ENCODE results near the gene RARRES1. TPM values are rescaled to one million over a fixed set of nuclear protein-coding genes. Genes with fewer than 3 reads are reported as not detected.
A peak's percentile ranks its signal among the peaks of the same experiment; 100 is the strongest.

RARRES1 gene
- total and polyA plus RNA-seq, 2 experiments from 2014 or later, result 36.9 to 73.1 TPM

DNA sequence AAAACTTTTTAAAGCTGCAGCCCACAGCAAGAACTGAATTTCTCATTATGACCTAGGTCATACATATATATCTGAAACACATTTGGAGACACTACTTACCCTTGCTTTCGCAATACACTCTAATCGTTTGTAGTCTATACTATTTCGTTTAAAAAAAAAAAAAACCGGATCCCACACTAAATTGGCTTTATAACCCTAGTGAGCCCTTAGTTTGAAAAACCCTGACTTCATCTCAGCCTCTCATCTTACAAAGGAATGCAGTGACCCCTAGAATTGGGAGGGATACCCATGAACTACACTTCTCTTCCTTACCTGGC, 4.2 kb downstream of the RARRES1 start:
- TF ChIP-seq EZH2 (IDR thresholded peaks at IDR 0.05; ENCODE audit: borderline replicate concordance), result no peak
- TF ChIP-seq EZH2phosphoT487 (IDR thresholded peaks at IDR 0.05; ENCODE audit: low read depth, severe bottlenecking, unreplicated experiment), result no peak
- Histone ChIP-seq H3K79me2 (peaks cover 9% of the 10 kb centered on the region), H3K4me1 (ENCODE audit: insufficient read depth) (peaks cover 38% of the 10 kb centered on the region), H3K36me3 (replicated peaks; ENCODE audit: insufficient read depth, low read depth) (no peaks in the 10 kb centered on the region), H2AFZ (no peak overlapping the region), H3K9me3 (ENCODE audit: low read depth) (no peaks in the 10 kb centered on the region), H3K9me2 (replicated peaks; ENCODE audit: insufficient read depth) (no peaks in the 10 kb centered on the region), H3K4me2 (peak overlapping the region; percentile 57), H4K20me1 (ENCODE audit: insufficient read depth, poor library complexity, severe bottlenecking) (no peaks in the 10 kb centered on the region), H3K27me3 (no peaks in the 10 kb centered on the region), H3K4me3 (no peak overlapping the region), H3K27ac (no peak overlapping the region)
- 81% methylated on average over 4 of the region's 4 CpGs for WGBS (ENCODE audit: low lambda C conversion rate, missing lambda C conversion rate)
- DNase-seq (ENCODE audit: low spot score), result no peak

DNA sequence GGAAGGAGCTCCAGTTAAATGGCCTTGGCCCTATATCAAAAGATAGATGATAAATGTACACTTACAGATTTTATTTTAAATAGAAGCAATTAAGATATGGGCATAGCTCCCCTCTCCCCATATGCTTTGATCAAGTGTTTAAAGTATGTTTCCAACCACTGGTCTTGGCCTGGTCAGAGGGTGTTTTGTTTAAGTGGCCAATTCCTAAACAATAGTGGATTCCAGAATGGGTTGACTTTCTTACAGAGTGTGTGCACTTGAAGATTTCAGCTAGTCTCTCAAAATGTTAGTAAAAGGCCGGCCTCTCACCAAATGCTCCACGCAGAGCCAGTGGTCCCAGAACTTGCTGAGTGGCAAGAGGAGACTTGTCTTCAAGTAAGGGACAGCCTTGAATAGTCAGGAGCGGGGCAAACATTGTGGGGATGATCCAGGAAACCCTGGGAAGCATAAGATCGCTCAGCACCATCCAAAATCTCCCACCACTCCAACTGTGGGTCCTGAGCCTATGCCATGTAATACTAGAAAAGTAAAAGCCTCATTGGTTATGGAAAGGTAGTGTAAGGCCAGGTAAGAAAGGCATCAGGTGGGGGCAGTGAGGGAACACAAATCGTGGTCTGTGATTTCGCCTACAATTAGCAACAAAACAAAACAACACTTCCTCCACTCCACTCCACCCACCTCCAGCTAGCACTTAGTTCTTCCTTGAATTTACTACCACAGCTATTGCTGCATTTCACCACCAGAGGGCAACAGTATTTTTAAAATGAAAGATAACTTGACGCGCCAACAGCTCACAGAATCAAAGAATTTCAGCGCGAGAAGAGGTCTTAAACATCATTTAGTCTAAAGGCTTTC, 4.8 kb downstream of the RARRES1 start:
- Histone ChIP-seq H3K27me3 (no peaks in the 10 kb centered on the region), H3K79me2 (peaks cover 9% of the 10 kb centered on the region), H3K9me2 (replicated peaks; ENCODE audit: insufficient read depth) (no peaks in the 10 kb centered on the region), H4K20me1 (ENCODE audit: insufficient read depth, poor library complexity, severe bottlenecking) (no peaks in the 10 kb centered on the region), H3K4me2 (peak overlapping the region; percentile 57), H3K4me1 (ENCODE audit: insufficient read depth) (peaks cover 38% of the 10 kb centered on the region), H3K27ac (peak overlapping the region; percentile 95), H3K36me3 (replicated peaks; ENCODE audit: insufficient read depth, low read depth) (no peaks in the 10 kb centered on the region), H2AFZ (no peak overlapping the region), H3K9me3 (ENCODE audit: low read depth) (no peaks in the 10 kb centered on the region), H3K4me3 (no peak overlapping the region)
- TF ChIP-seq EZH2phosphoT487 (IDR thresholded peaks at IDR 0.05; ENCODE audit: low read depth, severe bottlenecking, unreplicated experiment), result no peak
- TF ChIP-seq, protein P1, sequence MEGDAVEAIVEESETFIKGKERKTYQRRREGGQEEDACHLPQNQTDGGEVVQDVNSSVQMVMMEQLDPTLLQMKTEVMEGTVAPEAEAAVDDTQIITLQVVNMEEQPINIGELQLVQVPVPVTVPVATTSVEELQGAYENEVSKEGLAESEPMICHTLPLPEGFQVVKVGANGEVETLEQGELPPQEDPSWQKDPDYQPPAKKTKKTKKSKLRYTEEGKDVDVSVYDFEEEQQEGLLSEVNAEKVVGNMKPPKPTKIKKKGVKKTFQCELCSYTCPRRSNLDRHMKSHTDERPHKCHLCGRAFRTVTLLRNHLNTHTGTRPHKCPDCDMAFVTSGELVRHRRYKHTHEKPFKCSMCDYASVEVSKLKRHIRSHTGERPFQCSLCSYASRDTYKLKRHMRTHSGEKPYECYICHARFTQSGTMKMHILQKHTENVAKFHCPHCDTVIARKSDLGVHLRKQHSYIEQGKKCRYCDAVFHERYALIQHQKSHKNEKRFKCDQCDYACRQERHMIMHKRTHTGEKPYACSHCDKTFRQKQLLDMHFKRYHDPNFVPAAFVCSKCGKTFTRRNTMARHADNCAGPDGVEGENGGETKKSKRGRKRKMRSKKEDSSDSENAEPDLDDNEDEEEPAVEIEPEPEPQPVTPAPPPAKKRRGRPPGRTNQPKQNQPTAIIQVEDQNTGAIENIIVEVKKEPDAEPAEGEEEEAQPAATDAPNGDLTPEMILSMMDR (IDR thresholded peaks at IDR 0.05; ENCODE audit: poor library complexity), result peak; percentile 94
- DNase-seq (ENCODE audit: low spot score), result peak; percentile 86
- 36% methylated on average over 10 of the region's 10 CpGs for WGBS (ENCODE audit: low lambda C conversion rate, missing lambda C conversion rate)

DNA sequence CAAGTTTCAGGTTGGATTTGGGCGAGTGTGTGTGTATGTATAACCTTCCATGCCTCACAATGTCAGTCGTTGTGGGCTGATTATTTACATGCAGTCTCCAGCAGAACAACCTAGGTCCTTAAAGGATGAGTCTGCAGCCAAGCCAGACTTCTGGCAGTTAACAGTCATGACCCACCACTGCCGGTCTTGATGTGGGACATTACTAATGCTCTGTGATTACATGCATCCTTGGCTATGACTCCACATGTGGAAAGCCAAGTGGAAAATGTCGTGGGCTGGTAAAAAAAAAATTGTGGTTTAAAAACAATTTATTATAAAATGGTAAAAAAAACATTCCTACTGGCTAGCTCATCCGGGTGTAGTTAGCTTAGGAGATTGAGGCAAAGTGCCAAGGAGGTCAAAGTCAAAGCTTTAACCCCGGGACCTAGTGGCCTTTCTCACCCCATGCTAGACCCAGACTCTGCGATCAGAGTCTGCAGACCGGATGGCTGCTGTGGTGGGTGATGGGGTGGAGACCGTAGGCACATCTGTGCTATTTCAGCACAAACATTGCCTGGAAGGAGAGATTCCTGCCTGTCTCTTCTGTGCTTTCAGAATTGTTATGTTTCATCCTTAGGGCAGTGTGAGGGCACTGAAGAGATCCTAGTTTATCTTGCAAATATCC, 6.8 kb downstream of the RARRES1 start:
- TF ChIP-seq, protein P1 (IDR thresholded peaks at IDR 0.05; ENCODE audit: poor library complexity), result no peak
- TF ChIP-seq EZH2 (IDR thresholded peaks at IDR 0.05; ENCODE audit: borderline replicate concordance) (no peak), EZH2phosphoT487 (IDR thresholded peaks at IDR 0.05; ENCODE audit: low read depth, severe bottlenecking, unreplicated experiment) (no peak)
- H3K4me3 ChIP-seq, result no peak overlapping the region
- no peaks in the 10 kb centered on the region for H4K20me1 ChIP-seq (ENCODE audit: insufficient read depth, poor library complexity, severe bottlenecking)
- H3K36me3 ChIP-seq (replicated peaks; ENCODE audit: insufficient read depth, low read depth), result no peaks in the 10 kb centered on the region
- peak overlapping the region; percentile 32 for H3K4me2 ChIP-seq
- no peak overlapping the region for H2AFZ ChIP-seq
- no peaks in the 10 kb centered on the region for H3K9me3 ChIP-seq (ENCODE audit: low read depth)
- H3K27me3 ChIP-seq, result no peaks in the 10 kb centered on the region
- H3K4me1 ChIP-seq (ENCODE audit: insufficient read depth), result peaks cover 31% of the 10 kb centered on the region
- no peaks in the 10 kb centered on the region for H3K9me2 ChIP-seq (replicated peaks; ENCODE audit: insufficient read depth)
- H3K79me2 ChIP-seq, result peaks cover 4% of the 10 kb centered on the region
- H3K27ac ChIP-seq, result peak overlapping the region; percentile 95
- peak; percentile 60 for DNase-seq (ENCODE audit: low spot score)
- WGBS (ENCODE audit: low lambda C conversion rate, missing lambda C conversion rate), result 45% methylated on average over 9 of the region's 9 CpGs

DNA sequence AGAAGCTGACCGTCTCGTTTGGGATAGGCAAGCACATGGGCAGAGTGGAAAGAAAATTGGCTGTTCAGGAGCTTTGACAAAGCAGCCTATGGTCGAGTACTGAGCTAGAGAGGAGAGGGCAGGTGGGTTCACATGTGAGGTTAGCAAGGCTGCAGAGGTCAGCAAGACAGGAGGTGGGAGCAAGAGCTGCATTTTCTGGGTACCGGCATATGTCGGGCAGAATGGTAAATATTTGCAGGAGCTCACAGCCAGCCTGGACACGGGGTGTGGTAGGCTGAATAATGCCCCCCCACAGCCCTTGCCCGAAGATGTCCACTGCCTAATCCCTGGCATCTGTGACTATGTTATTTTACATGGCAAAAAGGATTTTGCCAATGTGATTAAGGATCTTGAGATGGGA, 8.3 kb downstream of the RARRES1 start:
- H3K9me2 ChIP-seq (replicated peaks; ENCODE audit: insufficient read depth), result no peaks in the 10 kb centered on the region
- no peaks in the 10 kb centered on the region for H3K9me3 ChIP-seq (ENCODE audit: low read depth)
- H3K27ac ChIP-seq, result peak overlapping the region; percentile 95
- TF ChIP-seq, protein P1 (IDR thresholded peaks at IDR 0.05; ENCODE audit: poor library complexity), result no peak
- TF ChIP-seq EZH2 (IDR thresholded peaks at IDR 0.05; ENCODE audit: borderline replicate concordance) (no peak), EZH2phosphoT487 (IDR thresholded peaks at IDR 0.05; ENCODE audit: low read depth, severe bottlenecking, unreplicated experiment) (no peak)
- H3K79me2 ChIP-seq, result peaks cover 2% of the 10 kb centered on the region
- no peak for DNase-seq (ENCODE audit: low spot score)
- no peaks in the 10 kb centered on the region for H4K20me1 ChIP-seq (ENCODE audit: insufficient read depth, poor library complexity, severe bottlenecking)
- H3K4me1 ChIP-seq (ENCODE audit: insufficient read depth), result peaks cover 31% of the 10 kb centered on the region
- no peak overlapping the region for H2AFZ ChIP-seq
- H3K36me3 ChIP-seq (replicated peaks; ENCODE audit: insufficient read depth, low read depth), result no peaks in the 10 kb centered on the region
- no peaks in the 10 kb centered on the region for H3K27me3 ChIP-seq
- H3K4me3 ChIP-seq, result no peak overlapping the region
- H3K4me2 ChIP-seq, result peak overlapping the region; percentile 32
- 87% methylated on average over 7 of the region's 7 CpGs for WGBS (ENCODE audit: low lambda C conversion rate, missing lambda C conversion rate)

All from hepatocyte (in vitro differentiated cells).